GM08714 (cell line): ENCODE results near the gene CFAP91.
"Not testable (repeated sequence)": the region's sequence is repeated elsewhere in the genome, so short reads cannot be mapped to it uniquely, and the experiment has no call there.

Source experiments
- H3K4me3 ChIP-seq: fragments of 200-500 bp; sonication (Bioruptor generic); 2 replicates; pipeline ENCODE4 v1.5.1; 2014; ENCODE audit warnings: mild to moderate bottlenecking, low read length, inconsistent platforms
- ZNF274 ChIP-seq: IDR thresholded peaks from 2 replicates; pipeline ENCODE4 v1.6.1; 2012; ENCODE audit warnings: mild to moderate bottlenecking, low read depth, low read length

Gene CFAP91

DNA sequence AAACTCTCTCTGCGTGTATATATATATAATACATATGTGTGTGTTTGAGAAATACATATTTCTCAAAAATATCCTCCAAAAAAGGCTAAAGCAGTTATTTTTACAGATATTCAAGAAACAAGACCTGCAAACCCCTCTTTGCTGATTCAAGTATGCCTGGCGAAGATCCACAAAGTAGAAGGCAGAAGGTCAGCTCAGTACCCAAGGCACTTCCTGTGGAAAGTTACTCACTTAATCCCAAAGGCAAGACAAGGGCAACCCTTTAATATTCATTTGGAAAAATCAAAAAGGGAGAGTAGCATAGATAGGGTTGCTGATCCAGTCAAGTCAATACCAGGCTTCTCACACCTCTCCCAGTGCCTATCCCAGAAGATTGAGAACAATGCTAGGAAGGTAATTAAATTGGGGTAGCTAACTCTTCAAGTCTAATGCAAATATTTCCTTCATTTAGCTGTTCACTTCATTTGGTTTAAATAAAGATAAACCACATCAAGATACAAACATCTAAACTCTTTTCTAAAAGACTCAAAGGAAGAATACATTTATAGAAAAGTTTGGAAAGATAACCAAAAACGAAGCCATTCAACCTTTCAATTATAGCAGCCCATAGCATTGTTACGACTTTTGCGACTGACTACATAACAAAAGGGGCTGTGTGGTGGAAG, 32.8 kb upstream of the CFAP91 start:
- no peak for TF ChIP-seq ZNF274
- no peak overlapping the region for H3K4me3 ChIP-seq

- TF ChIP-seq ZNF274 = no peak
- H3K4me3 ChIP-seq = no peak overlapping the region
These were observed 30.0 kb upstream of the CFAP91 start for GRCh38 chr3:119672776-119673175.

- H3K4me3 ChIP-seq = no peak overlapping the region
- no peak for TF ChIP-seq ZNF274
These were observed 28.9 kb upstream of the CFAP91 start for GRCh38 chr3:119673875-119674274.

DNA sequence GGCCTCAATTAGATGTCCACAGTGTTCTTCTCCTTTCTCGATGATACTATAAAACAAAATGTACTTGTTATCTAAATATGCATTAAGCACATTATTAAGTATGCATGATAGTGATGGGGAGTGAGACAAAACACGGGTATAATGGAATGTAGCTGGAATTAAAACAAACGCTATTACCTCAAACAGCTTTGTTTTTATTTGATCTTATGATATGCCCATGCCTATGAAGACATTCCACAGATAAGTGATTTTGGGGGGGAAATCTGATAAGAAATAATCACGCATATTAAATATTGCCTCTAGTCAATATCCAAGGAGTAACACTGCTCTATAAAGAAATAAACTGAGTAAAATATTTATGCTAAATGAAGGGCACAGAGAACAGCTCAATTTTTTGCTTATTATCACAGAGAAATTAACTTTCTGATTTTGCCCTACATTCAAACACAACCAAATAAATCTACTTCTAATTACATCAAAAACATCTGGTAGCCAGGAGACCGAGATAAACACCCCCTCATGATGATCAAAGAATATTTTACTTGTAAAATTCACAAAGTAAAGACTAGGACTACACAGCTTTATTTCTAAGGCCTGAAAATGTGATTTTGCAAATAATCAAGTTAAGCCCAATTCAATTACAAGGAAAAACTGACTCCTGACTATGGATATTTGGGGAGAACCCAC, 27.5 kb upstream of the CFAP91 start:
- H3K4me3 ChIP-seq = peak overlapping the region; percentile 85
- no peak for TF ChIP-seq ZNF274

DNA sequence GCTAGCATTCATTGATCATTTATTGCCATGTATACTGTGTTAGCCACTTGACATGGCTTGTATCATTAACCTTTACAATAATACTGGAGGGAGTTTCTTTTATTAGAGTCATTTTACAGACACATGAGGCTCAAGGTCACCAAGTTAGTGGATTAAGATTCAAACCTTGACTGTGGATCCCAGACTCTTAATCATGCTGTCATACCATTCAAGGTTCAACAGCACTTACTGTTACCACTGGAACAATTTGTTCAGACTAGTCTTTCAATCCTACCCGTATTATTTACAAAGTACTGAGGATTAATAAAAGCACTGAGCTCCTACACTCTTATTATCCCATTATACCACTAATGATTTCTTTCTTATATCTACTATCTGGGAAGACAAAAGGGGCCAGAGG, 26.8 kb upstream of the CFAP91 start:
- TF ChIP-seq ZNF274 = no peak
- H3K4me3 ChIP-seq = peak overlapping the region; percentile 85

DNA sequence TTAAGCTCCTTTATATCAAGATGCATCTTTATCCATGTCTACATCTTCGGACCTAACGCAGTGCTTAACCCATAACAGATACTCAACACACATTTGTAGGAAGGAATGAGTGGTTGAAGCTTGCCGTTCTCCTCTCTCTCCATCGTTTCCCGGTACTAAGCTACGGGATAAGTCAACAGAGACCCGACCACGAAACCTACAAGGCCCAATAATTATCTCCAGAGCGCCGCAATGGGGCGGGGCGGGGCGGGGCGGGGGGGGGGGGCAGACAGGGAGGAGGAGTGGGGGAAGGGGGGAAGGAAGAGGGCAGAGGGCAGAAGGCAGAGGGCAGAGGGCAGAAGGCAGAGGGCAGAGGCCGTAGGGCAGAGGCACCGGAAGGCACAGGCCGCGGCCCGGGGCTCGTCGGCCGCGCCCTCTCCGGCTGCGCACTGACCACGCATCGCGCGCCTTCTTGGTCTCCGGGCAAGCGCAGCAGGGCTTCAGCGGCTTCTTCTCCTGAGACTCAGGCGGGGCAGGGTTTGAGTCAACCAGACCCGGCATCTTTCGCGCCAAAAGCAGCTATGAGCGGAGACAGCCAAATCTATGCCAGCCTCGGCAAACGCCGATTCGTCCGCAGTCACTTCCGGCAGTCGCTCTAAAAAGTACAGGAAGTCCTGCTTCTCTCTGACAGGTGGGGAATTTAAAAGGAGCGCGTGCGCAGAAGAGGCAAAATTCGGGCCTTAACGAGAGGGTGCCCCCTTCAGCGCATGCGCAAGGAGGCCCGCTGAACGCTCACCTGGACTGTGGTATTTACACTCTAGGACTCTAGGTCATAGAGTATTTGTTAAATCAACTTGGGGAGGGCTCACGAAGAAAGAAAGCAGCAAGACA, 25.8 kb upstream of the CFAP91 start, which contains the start of gene COX17:
COX17 (minus strand) TSS at position 636 of the 870 bp plus-strand sequence; CDS start at position 540, 96 bp downstream.
- H3K4me3 ChIP-seq = peak within 1 kb of the TSS; percentile 85
- no peak for TF ChIP-seq ZNF274

- peak overlapping the region; percentile 57; the same call in 1 of the 2 replicates for H3K4me3 ChIP-seq
- no peak for TF ChIP-seq ZNF274
These were observed 25.2 kb upstream of the CFAP91 start for GRCh38 chr3:119677641-119677934.

DNA sequence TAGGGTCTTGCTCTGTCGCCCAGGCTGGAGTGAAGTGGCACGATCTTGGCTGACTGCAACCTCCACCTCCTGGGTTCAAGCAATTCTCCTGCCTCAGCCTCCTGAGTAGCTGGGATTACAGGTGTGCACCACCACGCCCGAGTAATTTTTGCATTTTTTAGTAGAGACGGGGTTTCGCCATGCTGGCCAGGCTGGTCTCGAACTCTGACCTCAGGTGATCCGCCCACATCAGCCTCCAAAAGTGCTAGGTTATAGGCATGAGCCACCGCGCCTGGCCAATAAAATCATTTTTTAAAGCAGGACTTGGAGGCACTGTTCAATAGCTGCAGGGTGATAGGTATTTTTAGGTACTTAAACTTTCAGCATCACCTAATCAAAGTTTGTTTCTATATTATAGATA, 24.6 kb upstream of the CFAP91 start:
- not testable (repeated sequence) for H3K4me3 ChIP-seq

GRCh38 chr3:119679874-119680273, 22.9 kb upstream of the CFAP91 start:
- no peak for TF ChIP-seq ZNF274
- H3K4me3 ChIP-seq = no peak overlapping the region

GRCh38 chr3:119681279-119681678, 21.5 kb upstream of the CFAP91 start:
- no peak for TF ChIP-seq ZNF274
- no peak overlapping the region for H3K4me3 ChIP-seq

DNA sequence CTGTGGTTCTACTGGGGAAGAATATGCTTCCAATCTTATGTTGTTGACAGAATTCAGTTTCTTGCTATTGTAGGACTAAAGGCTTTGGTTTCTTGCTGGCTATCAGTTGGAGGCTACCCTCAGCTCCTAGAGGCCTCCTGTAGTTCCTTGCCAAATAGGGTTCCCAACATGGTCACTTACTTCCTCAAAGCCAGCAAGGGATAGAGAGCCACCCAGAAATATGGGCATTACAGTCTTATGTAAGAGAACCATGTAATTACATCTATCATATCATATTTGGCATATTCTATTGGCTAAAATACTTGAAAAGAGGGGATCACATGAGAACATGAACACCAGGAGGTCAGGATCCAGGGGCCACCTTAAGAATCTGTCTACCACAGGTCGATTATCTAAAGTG, 19.4 kb upstream of the CFAP91 start:
- no peak overlapping the region for H3K4me3 ChIP-seq
- no peak for TF ChIP-seq ZNF274

DNA sequence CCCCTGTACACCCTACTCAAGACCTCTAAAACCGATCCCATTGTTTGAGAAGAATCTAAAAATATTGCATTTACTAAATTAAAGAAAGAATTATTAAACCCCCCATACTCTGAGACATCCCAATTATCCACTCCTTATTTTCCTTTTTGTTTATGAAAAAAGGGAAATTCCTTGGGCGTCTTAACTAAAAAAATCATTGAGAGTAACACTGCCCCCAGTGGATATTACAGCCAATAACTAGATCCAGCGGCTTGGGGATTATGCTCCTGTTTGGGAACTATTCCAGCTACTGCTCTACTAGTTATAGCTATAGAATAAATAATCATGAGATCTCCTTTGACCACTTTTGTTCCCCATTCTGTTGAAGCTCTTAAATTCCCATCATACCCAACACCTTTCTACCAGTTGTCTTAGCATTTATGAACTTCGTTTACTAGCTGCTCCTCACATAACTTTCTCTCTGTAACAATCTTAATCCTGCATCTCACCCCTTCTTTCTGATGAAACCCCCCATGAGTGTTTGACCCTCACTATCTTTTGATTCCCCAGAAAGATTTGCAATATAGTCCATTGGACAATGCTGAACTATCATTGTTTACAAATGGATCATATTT, 12.7 kb upstream of the CFAP91 start:
- TF ChIP-seq ZNF274 = no peak
- H3K4me3 ChIP-seq = no peak overlapping the region

- H3K4me3 ChIP-seq = no peak overlapping the region
- no peak for TF ChIP-seq ZNF274
These were observed 7.3 kb upstream of the CFAP91 start for GRCh38 chr3:119695480-119695879.

GRCh38 chr3:119697394-119697793, 5.4 kb upstream of the CFAP91 start:
- H3K4me3 ChIP-seq = no peak overlapping the region
- TF ChIP-seq ZNF274 = no peak
